Activated CD4-positive, alpha-beta T cell treated with anti-CD3 and anti-CD28 coated beads, Interleukin-2, amount 50 U/mL, for 24 hours (primary cell): Measurements from ENCODE around the gene SH3GL2.

Experiments
- DNase-seq, 2 donors: peaks; one replicate each; pipeline ENCODE4 v3.0.0-alpha.2; 2020; ENCODE audit warnings: low read depth in 1 of 2, low spot score in 1 of 2

The SH3GL2 gene

DNA sequence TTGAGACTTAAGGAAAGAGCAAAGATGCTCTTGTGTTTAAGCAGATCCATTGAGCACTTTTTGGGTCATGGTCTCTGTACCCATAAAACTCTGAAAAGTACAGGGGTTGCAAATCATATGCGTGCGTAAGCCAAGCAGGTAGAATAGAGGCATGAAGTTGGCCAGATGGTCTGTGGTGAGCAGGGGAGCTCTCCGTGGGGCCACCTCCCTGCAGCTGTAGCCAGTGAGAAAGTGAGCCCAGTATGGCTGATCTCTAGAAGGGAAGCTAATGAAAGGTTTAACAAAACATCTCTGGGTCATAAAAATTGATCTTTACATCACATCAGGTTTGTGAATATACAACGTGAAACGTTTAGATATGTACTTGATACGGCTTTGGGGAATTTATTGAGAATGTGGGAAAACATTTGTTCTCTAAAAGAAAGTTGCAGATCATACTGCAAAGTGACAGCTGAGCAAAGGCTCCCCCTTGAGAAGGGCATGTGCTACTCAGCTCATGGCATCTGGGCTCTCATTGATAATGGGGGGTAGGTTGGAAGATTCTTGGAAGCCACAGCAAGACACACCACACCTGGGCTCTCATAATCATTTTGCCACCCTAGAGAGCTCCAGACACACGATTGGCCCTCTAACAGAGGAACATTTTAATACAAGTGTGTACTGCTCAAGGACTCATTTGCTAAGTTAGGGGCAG, 30.6 kb downstream of the SH3GL2 start:
- DNase-seq, result no peak

DNA sequence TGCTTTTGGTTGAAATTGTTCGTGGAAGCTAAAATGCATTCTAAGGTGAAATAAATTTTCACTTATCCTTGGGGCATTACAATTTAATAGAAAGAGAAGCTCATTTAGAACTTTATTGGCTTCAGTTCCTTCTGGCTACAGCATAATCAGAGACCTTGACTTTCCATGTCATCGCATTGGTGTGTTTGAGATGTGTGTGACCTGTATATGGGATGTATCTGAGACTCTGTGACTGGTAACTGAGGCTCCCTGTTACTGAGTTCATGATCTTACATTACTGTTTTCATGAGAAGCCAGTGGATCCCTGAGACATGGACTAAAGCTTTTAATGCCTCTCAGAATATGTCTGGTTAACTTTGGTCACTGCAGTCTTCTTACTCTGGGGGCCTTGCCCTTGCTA, 32.5 kb downstream of the SH3GL2 start:
- DNase-seq, result no peak

DNA sequence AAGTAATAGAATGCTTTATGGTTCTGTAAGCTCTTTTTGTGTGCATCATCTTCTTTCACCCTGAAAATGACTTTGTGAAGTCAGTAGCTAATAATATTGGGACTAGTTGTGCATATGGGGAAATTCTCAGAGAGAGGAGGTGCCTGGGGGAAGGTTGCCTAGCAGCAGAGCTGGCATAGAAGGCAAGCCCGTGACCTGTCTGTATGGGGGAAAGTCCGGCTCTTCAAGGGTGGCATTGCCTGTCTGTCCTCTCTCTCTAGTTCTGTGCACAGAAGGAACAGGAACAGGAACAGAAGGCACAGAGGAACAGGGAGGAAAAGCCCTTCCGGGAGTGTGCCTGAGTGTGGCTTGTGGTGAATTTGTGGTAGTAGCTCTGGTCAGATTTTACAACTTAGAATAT, 33.1 kb downstream of the SH3GL2 start:
- no peak for DNase-seq

GRCh38 chr9:17613758-17614157, 34.9 kb downstream of the SH3GL2 start:
- DNase-seq, result no peak

GRCh38 chr9:17614250-17614649, 35.4 kb downstream of the SH3GL2 start:
- DNase-seq, result no peak

- no peak for DNase-seq
These were observed 36.0 kb downstream of the SH3GL2 start for GRCh38 chr9:17614903-17615302.

DNA sequence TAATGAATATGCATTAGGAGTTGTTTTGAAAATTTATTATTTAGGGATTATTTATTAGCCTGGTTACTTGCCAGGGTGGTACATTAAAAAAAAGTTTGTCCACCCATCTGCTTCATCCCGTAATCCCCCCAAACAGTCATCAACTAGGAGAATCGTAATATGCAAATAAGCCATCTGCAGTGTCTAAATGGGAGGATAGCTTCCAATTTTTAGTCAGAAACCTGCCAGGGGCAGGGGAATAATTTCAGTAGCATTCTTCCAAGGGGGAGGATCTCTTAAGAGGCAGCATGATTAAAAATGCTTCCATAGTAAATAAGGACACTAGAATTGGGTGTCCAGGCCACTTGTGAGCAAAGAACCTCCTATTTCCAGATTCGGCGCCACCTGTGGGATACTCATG, 43.3 kb downstream of the SH3GL2 start:
- DNase-seq, result no peak

- no peak for DNase-seq
These were observed 43.9 kb downstream of the SH3GL2 start for GRCh38 chr9:17622749-17623148.

DNA sequence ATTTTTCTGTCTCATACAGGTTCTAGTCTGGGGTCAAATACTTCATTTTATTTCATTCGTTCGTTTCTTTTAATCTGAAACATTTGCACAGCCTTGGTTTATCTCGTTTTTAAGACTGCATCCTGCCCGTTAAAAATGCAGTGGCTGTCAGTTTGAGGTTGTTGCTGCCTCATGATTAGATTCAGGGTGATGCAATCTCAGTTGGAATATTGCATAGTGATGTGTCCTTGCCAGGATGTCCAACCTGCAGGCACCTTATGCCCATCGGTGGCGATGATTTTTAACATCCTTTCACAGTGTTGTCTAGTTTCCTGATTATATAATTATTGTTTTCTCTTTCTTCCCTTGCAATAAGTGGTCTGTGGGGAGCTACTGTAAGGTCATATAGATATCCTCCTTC, 45.1 kb downstream of the SH3GL2 start:
- DNase-seq, result no peak

DNA sequence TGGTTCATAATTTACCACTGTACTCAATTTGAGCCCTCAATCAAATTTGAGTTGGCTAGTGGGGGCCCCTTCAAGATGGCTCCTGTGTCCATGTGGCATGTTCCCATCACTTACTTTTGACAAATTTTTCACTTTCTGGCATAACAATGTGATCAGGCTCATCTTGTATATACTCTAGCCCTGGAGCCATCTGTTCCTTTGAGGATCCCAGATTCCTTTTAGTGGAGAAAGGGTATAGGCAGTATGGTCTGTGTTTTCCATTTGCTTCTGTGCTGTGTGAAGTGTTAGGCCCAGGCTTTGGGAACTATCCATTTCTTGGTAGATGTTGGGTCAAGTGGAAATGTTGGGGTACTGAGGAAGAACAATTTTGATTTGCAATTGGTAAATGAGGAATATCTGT, 45.7 kb downstream of the SH3GL2 start:
- no peak for DNase-seq

DNA sequence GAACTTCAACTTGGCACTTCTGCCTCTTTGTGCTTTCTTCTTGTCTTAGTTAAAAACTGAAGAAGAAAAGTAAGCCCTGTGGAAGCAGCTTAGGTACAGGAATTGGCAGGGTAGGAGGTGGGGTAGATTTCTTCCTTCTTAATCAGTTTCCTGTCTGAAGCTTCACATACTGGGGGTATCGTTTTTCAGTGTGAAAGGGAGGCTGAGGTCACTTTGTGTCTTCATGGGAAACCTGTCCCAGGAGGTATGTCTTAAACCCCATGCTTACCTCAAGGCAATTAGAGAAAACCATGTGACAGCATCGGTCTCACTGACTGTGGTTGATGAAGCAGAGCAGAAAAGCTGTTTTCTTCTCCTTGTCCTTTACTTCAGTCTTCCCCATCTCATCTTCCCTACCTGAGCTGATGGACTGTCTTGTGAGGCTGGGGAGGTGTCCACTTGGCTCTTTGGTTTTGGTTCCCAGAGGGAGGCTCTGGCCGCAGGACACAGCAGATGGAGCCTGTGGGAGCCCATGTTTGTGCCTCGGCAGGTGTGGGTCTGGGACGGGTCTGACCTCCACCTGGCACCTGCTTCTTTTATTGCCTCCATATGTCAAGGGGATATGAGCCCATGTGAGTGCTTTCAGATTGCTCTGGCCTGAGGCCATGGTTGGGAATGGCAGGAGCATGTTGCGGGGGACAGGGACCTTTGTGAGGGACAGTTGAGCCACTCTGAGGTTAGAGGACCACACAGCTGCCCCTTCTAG, 47.0 kb downstream of the SH3GL2 start:
- DNase-seq, result no peak

DNA sequence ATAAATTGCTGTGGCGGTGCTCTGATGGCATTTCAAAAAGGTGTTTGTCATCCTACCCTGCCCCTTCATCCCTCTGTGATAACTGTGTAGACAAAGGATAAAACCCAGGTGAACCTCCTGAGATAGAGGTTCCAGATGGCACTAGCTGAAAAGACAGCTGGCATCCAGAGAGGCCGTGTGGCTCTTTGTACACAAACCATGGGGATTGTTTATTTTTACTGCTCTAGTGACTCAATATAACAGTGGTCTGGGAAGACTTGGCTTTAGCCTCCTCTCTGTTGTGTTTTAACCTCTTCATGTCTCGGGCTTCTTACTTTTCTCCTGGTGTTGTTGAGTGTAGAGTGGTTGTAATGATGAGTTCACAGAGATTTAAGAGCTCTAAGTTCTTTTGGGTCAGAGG, 48.8 kb downstream of the SH3GL2 start:
- no peak for DNase-seq

GRCh38 chr9:17628624-17629023, 49.8 kb downstream of the SH3GL2 start:
- no peak for DNase-seq

GRCh38 chr9:17630531-17630949, 51.7 kb downstream of the SH3GL2 start:
- no peak for DNase-seq

- DNase-seq, result no peak
These were observed 52.5 kb downstream of the SH3GL2 start for GRCh38 chr9:17631396-17631795.

DNA sequence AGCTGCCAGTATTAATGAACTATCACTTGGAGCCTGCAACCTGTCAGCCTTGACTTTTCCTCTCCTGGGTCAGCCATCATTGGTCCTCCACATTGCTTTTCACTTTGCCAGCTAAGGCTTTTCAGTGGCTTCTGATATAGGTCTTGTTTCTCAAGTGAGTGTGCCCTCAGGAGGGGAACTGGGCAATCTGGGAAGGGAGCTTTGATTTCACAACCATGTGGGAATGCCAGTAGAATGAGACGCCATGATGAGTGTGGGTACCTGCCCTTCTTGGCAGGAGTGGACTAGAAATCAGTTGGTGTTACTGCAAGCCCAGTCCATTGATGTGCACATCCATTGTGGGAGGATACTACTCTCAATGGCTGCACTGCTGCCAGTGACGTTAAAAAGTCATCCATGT, 54.1 kb downstream of the SH3GL2 start:
- DNase-seq, result no peak

DNA sequence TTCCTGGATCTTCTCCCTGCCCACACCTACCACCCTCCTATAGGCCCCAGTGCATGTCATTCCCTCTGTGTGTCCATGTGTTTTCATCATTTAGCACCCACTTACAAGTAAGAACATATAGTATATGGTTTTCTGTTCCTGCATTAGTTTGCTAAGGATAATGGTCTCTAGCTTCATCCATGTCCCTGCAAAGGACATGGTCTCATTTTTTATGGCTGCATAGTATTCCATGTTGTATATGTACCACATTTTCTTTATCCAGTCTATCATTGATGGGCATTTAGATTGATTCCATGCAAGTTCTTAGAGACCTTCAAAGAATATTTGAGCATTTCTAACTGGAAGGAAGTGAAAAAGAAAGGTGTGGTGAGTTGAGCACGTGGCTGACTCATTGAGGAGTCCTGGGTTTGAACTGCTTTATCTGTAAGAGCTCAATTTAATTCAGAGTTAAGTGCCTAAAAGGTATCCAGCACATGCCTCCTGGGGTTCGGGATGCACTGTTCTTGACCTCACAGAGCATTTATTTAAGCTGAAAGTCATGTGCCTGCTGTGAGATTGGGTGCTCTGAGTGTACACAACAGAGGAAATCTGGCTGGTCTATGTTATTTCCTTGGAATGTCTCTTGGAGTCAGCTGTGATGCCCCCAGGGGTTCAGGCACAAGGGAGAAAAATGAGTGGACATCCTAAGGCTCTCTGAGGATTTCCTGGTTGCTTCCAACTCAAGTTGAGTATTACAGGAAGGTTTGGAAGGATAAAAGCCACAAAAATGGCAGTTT, 56.4 kb downstream of the SH3GL2 start:
- DNase-seq, result no peak

DNA sequence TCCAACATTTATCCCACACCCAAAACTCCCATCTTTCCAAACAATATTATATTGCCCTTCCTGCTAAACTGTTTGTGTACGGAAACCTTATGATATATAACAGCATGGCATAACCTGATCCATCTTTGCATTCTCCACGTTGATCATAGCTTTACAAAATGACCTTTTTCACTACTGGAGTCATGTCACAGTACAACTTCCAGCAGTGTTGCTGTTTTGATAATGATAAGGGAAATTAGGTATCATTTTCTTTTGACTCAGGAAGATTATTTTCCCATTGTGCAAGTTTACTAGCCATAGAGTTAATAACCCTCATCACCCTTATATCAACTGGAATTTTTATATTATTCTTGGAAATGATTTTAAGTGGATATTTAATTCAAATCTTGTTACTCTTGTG, 57.5 kb downstream of the SH3GL2 start:
- no peak for DNase-seq

DNA sequence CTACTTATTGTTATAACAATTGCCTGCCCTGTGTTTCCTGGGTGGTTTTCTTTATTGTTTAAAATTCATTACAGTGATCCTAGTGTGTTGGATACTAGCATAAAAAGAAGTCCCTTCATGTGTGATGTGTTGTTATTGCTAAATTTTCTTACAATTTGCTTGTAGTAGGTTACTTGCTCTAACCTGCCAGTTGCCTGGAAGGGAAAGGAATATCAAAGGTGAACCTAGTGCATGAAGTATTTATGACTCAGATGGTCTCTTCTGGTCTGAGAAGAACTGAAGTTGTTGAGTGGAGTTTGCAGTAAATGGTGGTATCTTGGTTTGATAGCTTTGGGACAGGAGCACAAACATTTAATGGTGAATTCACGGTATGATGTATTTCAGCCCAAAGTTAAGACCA, 58.0 kb downstream of the SH3GL2 start:
- DNase-seq, result no peak

DNA sequence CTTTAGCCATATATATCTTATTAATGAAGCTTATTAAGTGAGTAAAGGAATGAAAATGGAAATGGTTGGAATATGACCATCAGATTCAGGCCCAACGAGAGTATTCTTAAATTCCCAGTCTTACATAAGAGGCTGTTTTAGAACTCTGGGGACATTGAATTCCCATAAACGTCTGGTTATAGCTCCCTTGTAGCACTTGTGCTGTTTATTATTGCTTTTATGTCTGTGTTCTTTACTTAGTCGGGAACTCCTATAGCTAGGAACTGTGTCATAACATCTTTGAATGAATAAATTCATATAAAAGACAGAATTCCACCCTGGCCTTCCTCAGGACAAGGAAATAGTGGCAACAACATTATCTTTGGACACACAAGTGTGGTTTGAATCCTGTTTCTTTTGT, 58.4 kb downstream of the SH3GL2 start:
- DNase-seq, result no peak

DNA sequence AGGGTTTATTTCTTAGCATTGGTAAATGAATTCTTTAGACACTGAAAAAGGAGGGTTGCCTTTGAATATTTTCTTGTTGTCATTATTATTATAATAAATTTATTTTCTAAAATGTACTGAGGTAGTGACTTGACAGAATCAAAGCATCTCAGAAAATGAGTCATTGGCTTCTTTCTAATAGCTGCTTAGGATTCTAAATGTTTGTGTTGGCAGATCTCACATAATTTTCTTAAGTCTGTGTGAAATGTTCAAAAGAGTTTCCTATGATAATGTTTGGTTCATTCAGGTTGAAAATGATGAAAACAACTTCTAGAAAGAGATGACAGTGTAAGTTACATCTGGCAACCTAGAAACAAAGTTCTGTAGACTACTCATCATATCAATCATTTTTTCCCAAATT, 69.7 kb downstream of the SH3GL2 start:
- no peak for DNase-seq

DNA sequence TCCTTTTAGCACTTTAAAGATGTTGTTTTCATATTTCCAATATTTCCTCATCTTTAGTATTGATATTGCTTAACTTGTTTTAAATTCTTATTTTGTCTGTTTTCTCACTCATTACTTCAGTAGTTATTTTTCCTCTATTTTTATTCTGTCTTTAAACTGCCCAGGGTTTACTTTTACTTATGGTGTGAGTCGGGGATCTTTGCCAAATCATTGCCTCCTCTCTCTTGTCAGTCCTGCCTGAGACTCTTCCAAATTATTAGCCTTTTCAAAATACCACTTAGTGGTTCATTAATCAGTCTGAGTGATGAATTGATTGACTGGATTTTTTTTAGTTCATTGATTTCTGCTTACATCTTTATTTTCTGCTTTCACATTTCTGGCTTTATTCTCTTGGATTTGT, 72.9 kb downstream of the SH3GL2 start:
- DNase-seq, result no peak
